Measurements from ENCODE around the gene CCPG1. TPM values are rescaled to one million over a fixed set of nuclear protein-coding genes. Genes with fewer than 3 reads are reported as not detected.
"Not testable (repeated sequence)": the region's sequence is repeated elsewhere in the genome, so short reads cannot be mapped to it uniquely, and the experiment has no call there.

The CCPG1 gene
- total RNA-seq = 17.6 and 23.8 TPM in 2 replicates

- DNase-seq (ENCODE audit: low read depth) = peak; percentile 73
- peak; percentile 44 for TF ChIP-seq CTCF (conservative IDR thresholded peaks at IDR 0.05; ENCODE audit: low read depth, low read length)
- H3K4me3 ChIP-seq (ENCODE audit: low read depth, low read length) = peak within 1 kb of the TSS; percentile 96
Observed at GRCh38 chr15:55408012-55408928, at the start of gene CCPG1, which contains the start of gene PIERCE2. Gene CCPG1 (minus strand): TSS chr15:55408359. CDS start chr15:55389424, 18,935 bp downstream. Gene PIERCE2 (plus strand): TSS chr15:55408495. CDS start chr15:55408769, 274 bp downstream.

DNA sequence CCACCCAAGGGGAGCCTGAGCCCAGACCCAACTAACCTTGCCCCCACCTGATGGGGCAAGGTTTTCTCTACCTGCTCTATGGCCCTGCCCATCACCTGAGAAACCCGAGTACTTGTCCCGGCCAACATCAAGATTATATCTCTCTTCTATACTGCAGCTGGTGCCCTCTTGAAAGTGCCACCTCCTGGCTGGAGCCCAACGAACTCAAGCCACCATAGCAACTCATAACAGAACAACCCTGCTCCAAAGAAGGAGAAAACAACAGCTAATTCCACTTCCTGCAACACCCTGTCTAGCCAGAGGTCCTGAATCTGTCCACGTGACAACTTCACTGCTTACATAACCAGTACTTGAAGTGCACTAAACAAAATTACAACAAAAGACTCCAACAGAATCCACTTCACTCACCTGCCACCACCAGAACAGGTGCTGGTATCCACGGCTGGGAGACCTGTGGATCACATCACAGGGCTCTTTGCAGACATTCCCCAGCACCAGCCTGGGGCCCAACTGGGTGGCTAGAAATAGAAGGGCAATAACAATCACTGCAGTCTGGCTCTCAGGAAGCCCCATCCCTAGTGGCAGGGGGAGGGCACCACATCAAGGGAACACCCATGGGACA lies 49.4 kb upstream of the CCPG1 start:
- H3K4me3 ChIP-seq (ENCODE audit: low read depth, low read length) = no peak overlapping the region

GRCh38 chr15:55447030-55447394 lies 38.9 kb upstream of the CCPG1 start:
- H3K4me3 ChIP-seq (ENCODE audit: low read depth, low read length); DNase-seq (ENCODE audit: low read depth): not testable (repeated sequence)

More for the DNA sequence above, 49.4 kb upstream of the CCPG1 start:
- DNase-seq (ENCODE audit: low read depth) = no peak
- no peak for TF ChIP-seq CTCF (conservative IDR thresholded peaks at IDR 0.05; ENCODE audit: low read depth, low read length)

DNA sequence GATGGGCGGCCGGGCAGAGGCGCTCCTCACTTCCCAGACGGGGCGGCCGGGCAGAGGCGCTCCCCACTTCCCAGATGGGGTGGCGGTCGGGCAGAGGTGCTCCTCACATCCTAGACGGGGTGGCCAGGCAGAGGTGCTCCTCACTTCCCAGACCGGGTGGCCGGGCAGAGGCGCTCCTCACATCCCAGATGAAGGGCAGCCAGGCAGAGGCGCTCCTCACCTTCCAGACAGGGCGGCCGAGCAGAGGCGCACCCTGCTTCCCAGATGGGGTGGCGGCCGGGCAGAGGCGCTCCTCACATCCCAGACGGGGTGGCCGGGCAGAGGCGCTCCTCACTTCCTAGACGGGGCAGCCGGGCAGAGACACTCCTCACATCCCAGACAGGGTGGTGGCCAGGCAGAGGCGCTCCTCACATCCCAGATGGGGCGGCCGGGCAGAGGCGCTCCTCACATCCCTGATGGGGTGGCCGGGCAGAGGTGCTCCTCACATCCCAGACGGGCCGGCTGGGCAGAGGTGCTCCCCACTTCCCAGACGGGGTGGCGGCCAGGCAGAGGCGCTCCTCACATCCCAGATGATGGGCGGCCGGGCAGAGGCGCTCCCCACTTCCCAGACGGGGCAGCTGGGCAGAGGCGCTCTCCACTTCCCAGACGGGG lies 38.3 kb upstream of the CCPG1 start:
- not testable (repeated sequence) for DNase-seq (ENCODE audit: low read depth); H3K4me3 ChIP-seq (ENCODE audit: low read depth, low read length)

DNA sequence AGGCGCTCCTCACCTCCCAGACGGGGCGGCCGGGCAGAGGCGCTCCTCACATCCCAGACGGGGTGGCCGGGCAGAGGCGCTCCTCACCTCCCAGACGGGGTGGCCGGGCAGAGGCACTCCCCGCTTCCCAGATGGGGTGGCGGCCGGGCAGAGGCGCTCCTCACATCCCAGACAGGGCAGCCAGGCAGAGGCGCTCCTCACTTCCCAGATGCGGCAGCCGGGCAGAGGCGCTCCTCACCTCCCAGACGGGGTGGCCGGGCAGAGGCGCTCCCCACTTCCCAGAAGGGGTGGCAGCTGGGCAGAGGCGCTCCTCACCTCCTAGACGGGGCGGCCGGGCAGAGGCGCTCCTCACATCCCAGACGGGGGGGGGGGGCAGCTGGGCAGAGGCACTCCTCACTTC lies 37.8 kb upstream of the CCPG1 start:
- DNase-seq (ENCODE audit: low read depth); H3K4me3 ChIP-seq (ENCODE audit: low read depth, low read length): not testable (repeated sequence)

DNA sequence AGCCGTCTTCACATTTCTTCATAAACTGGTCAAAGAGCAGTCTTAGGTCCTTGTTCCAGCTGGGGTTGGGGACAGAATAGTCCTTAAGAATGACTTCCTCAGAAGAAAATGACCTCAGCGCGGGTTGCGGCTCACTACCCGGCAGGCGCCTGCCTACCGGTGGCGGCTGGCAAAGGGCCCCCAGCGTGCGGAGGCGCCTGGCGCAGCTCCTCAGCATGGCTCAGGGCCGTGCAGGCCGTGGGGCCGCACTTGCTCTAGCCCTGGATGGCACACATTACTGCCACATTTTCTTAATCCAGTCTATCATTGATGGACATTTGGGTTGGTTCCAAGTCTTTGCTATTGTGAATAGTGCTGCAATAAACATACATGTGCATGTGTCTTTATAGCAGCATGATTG lies 35.0 kb upstream of the CCPG1 start:
- not testable (repeated sequence) for DNase-seq (ENCODE audit: low read depth); H3K4me3 ChIP-seq (ENCODE audit: low read depth, low read length)

DNA sequence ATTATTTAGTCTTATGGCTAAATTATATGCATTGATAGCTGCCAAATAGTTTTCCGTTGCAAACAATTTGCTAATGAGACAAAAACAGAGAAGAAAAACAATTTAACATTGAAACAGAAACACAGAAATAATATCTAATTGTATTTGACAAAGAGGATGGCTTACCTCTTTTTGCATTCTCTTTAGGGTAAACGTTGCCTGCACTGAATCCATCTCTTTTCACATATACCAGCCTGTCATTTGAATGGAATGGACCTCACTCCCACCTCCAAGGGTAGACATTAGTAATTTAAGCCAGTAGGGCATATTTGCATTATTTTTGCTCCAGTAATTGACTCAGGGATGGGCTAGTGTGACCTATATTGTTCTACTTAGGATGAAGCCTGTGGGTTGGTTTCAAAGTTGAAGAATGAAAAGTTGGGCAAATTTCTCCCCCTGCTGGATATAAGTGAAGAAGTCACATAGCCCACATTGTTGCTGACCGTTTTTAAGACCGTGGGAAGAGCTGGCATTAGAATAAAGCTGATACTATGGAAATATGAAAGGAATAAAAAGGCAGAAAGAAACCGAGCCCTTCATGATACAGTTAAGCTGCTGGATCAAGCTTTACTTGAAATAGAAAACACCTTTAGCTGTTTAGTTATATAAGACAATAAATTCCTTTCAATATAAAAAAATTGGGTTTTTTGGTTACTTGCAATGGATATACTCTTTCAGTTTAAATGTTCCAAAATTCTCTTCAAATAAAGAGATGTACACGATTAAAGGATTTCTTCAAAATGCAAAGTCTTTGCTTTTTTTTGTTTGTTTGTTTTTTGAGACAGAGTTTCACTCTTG lies 27.0 kb upstream of the CCPG1 start:
- H3K4me3 ChIP-seq (ENCODE audit: low read depth, low read length) = no peak overlapping the region
- peak; percentile 22 for DNase-seq (ENCODE audit: low read depth)
- peak; percentile 70 for TF ChIP-seq CTCF (conservative IDR thresholded peaks at IDR 0.05; ENCODE audit: low read depth, low read length)

DNA sequence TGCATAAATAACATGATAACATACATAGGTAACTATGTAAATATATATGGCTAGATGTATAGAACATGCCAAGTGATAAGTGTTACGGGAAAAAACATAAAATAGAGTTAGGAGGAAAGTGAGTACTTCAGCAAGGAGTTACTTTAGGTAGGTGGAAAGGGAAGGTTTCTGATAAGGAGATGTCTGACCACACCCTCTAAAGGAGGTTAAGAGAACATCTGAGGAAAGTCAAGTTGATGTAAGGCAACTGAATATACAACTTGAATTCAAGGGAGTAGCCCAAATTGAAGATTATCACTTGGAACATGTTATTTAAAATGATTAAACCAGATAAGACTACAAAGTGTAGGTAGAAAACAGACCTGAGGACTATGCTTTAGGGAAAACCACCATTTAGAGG lies 13.9 kb upstream of the CCPG1 start:
- TF ChIP-seq CTCF (conservative IDR thresholded peaks at IDR 0.05; ENCODE audit: low read depth, low read length) = no peak
- no peak overlapping the region for H3K4me3 ChIP-seq (ENCODE audit: low read depth, low read length)
- no peak for DNase-seq (ENCODE audit: low read depth)
